Fibroblast of the conjunctiva (primary cell): ENCODE data around the gene MAPK8.

ENCODE experiments used
- DNase-seq: peaks from one replicate; pipeline ENCODE4 v3.0.0-alpha.2; 2010; ENCODE audit warnings: low read depth

MAPK8 gene

DNA sequence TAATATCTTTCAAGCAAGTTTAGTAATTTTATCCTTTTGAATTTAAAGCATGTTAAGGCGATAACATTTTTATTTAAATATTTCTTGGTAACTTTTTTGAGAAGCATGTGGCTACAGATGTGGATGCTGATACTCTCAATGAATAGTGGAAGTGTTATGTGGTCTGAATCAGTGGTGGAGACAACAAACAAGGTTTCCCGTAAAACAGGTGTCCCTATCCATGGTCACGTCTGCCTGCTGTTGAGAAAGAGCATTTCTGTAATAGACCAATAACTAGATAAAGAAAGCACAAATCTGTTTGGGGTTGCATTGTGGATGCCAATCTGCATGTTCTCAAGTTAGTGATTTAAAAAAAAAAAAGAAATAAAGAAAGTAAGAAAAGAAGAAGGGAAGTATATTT is 13.9 kb upstream of the MAPK8 start:
- no peak for DNase-seq

DNA sequence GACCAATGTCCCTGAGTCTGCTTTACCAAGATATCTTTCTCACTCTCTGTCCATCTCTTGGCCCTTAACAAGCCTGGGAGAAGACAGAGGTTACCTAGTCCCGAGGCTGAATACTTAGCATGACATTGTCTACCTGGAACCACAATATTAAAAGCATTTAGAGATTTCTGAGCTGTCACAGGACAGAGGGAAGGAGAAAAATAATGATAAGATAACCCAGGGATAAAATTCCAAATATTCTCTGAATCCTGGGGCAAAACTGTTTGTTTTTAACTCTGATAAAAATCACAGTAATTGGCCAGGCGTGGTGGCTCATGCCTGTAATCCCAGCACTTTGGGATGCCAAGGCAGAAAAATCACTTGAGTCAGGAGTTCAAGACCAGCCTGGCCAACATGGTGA is 12.0 kb upstream of the MAPK8 start:
- no peak for DNase-seq

DNA sequence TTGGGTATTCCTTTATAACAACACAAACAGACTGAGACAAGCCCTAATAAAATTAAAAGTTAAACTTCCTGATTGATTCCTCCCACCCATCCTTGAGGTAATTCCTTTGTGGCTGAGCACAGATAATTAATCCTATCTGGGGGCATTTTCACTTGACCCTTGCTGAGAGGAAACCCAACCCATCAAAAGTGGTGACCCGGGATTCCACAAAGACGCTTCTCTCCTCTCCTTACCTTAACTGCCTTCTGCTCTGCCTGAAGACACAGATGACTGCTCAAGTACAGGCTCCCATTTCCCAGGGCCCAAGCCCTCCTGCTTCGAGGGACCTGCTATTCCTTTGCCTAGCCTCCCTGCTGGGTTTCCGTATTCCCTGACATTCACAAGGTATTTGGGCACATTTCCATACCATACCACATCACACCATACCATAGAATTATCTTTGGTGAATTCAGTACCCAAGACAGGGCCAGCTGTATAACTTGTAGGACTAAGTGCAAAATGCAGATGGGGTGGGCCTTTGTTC is 9.8 kb upstream of the MAPK8 start:
- DNase-seq, result no peak

DNA sequence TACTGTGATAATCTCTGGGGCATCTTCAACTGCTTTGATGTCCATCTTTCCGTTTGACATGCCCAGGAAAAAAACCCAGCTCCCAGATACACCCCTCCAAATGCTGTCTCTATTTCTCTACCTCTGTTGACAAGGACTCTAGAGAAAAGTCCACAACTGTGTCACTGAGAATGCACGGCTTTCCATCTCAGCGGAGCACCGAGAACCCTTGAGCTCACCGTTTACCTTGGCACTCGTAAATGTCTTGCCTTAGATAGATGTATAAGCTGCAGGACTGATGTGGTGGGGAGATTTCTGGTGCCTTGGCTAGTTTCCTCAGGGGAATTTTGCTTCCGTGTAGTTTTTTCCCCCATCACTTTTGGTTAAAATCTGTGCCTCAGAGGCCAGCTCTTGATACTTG is 7.4 kb upstream of the MAPK8 start:
- DNase-seq, result no peak

DNA sequence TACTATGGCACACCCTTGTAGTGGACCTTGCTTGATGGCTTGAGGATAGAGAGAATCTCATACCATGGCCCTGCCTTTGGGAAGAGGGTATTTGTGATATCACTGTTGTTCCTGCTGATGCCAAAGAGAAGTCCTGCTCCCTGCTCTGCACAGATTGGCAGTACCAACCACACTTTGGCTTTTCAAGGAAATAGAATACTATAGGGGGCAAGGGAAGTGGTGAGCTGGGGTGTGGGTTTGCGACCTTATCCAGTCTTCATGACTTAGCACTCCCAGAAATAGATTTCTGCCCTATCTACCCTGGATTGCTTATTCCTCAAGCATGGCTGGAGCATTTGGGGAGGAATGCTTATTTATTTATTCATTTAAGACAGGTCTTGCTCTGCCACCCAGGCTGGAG is 6.8 kb upstream of the MAPK8 start:
- DNase-seq, result no peak

DNA sequence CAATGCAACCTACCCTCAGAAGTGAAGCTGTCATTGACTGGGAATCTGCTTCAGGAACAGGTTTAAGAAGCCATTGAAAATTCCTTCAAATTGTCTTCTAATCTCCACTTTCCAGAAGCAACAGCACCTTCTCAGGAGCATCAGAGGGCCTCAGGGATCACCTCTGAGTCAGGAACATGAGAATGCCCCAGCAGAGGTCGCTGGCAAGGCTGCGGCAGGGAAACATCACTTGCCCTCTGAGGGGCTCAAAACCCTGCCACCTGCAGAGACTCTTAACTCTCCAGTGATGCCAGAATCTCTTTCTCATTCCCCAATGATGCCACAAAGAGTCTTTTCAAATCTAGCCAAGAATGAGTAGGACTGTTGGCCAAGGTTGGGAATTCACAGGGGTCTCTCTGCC is 5.9 kb upstream of the MAPK8 start:
- DNase-seq, result no peak

DNA sequence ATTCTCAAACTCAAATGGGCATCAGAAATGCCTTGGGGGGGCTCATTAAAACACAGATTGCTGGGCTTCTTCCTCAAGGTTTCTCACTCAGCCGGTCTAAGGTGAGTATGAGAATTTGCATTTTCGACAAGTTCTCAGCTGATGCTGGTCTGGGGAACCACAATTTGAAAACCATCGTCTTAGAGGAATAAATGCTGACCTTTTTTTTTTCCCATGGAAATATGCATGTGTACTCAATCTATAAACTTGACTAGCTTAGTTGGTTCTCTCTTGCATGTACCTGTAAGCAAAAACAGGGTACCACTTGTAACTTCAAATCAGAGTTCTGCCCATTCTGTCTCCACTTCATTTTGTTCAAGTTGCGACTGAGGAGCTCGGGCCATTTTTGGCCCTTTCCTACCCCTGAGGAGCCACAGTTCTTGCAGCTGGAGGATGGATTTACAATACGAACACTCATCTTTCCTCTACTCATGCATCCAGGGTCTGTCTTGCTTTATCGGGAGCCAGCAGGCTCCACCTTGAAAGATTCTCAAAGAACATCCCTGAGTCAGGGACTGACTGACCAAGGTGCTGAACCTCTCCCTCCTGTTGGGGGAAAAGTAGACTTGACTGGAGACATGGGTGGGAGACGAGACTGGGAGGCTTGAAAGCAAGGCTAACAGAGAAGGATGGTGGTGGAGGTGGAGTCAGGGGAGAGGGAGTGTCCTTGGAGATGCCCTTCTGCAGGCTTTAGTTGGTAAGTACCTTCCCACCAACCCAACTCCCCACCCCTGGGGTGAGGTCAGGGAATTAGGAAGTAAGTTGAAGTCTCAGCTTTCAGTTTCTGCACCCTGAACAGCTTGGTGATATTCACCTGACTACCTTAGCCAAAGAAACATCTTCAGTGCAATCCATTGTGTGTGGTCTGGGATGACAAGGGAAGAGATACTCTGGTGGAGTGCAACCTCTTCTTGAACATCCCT is 3.7 kb upstream of the MAPK8 start:
- no peak for DNase-seq

DNA sequence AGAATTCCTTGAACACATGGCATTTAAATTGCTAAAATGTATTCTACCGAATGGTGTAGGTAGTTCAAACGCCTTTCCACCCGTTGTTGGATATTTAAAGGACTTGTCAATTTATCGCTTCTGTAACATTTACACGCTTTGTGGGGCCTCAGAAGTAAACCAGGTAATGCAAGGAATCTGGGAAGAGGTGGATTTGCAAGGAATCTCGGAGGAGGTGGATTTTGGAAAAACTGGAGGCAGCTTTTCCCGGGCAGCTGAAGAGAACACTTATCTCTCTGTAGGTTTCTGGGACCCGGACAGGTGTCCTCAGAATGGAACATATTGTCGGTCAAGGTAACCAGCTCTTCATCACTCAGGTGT is 592 bp upstream of the MAPK8 start:
- no peak for DNase-seq

DNA sequence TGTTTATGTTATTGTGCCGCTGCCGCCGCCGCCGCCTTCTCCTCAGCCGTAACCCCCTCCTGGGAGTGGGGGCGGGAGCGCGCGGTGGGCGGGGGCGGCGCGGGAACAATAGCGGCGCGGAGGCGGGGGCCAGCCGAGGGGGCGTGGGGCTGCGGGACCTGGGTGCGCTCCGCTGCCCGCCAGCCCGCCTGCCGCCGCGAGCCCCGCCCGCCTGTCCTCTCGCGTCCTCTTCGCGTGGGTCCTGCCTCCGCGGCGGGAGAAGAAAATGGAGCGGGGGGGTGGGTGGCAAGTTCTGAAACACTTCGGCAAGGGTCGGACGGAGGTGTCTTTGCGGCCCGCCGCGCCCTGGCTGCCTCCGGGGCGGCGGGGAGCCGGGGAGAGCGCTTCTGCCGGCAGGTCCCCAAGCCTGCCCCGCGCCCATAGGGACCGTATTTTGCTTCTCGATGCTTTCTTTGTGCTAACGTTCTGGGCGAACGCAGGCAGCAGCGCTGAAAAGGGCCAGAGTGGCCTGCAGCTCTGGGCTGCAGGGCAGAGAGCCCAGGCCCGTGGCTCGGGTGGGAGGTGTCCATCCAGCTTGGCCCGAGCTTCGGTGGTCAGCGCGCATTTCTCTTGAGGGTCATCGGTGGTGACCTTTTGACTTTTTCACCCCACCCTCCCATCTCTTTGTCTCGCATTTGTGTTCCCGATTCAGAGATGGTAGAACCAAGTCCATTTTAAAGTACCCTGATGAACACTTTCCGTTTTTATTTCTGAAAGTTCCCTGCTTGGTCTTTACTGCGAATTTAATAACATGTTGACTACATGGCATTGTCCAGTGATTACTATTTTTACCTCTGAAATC is 613 bp downstream of the MAPK8 start:
- DNase-seq, result no peak

DNA sequence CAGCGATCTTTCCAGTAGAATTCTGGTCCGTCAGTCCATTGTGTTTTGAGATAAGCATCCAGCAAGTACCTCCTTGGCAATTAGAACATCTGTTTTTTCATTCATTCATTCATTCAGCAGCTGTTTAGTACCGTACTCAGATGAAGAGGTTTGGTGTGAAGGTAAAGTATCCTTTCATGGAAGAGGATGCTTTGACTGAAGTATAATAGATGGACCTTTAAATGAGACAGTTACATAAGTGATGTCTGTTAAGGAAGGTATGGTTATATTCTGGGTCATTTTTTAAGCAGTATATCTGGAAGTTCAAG is 1.2 kb downstream of the MAPK8 start:
- DNase-seq, result no peak

DNA sequence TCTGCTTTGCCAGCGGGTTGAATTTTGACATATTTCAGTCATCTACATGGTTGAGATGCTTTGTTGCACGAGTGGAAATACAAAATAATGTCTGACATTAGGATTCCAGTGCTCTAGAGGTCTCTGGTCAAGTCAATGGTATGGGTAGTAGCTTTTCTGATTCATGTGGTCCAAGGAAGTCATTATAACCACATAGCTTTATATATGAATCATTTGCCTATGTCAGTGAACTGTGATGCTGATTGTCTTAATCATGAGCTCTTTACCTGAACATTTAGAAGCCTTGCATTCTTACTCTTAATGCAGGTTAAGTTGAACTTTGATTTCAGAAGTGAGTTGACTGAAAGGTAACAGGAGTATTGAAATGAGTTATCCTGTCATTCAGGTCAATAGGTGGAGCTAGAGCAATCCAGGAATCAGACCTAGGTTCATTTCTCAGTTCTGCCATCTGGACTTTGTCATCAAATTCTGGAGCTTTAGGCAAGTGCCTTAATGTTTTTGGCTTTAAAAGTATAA is 3.3 kb downstream of the MAPK8 start:
- DNase-seq, result no peak

DNA sequence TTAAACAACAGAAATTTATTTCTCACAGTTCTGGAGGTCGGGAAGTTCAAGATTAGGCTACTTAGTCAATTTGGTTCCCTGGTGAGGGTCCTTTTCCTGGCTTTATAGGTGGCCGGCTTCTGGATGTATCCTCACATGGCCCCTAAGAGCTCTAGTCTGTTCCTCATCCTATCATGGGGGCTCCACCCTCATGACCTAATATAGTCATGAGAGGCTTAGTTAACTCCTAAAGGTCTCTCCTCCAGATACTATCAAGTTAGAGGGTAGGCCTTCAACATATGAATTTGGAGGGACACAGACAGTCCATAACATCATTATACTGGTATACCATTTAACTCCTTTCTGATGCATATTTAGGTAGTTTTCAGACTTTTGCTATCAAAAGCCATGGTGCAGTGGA is 7.6 kb downstream of the MAPK8 start:
- no peak for DNase-seq

DNA sequence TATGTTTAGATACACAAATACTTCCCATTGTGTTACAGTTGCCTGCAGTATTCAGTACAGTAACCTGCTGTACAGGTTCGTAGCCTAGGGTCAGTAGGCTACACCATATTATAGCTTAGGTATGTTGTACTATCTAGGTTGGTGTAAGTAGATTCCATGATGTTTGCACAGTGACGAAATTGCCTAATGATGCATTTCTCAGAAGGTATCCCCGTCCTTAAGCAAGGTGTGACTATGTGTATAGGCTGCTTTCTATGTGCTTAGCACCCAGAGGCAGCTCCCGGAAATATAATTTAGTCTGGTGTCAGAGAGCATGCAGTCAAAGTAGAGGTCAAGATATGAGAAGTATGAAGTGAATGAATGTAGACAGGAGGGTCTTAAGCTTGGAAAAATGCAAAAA is 9.8 kb downstream of the MAPK8 start:
- DNase-seq, result no peak

DNA sequence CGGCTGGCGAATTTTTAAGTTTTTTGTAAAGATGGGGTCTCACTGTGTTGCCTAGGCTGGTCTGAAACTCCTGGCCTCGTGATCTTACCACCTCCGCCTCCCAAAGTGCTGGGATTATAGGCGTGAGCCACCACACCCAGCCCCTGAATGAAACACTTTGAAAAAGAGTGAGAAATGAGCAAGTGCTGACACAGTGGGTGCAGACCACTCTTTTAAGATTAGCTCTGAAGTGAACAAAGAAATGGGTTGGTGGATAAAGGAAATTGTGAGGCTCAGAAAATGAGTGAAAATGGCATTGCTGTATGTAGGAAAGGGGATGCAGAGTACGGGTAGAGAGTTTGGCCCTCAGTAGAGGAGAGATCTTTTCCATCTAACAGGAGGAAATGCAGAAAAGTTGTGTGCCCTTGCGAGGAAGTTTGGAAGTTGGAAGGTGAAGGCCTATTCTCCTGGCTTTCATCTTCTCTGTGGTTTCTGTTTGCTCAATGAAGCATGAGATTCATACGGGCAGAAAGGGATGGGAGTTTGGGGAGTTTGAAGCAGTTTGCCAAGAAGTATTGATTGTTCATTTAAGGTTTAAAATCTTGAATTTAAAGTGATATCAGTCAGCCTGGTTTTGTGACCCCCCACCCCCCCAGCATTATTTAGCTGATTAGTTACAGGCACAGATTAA is 11.0 kb downstream of the MAPK8 start:
- DNase-seq, result no peak

DNA sequence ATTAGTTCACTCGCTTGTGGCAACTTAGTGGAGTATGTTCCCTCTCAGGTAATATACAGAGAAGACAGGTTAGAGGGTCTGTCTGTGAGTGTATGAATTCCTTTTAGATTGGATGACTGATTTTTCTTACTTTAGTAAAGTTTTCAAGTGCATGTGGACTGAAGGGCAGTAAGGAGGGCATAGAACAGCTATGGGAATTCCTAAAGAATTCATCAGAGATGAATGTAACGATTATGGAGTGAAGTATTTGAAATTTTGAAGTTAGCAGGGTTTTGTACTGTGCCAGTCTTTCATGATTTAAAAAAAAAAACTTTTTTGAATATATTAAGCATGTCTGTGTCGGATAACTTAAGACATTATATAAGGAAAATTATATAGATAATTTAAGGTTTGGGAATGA is 15.5 kb downstream of the MAPK8 start:
- DNase-seq, result no peak

DNA sequence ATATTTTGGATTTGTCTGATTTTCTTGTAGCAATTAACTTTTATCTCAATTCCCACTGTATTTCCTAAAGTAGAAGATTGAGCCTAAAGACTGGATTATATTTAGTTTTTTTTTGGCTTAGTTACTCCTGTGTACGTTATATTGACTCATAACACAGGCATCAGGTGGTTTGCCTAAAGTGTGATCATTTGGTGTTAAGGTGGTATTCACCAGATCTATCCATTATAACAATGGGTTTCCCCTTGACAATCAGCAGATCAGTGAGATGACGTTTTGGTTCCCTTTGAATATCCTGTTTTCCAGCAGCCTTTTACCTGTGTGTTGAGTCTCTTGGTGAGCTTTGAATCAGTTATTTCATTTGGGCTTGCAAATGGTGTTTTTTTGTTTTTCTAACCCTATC is 18.1 kb downstream of the MAPK8 start:
- no peak for DNase-seq

DNA sequence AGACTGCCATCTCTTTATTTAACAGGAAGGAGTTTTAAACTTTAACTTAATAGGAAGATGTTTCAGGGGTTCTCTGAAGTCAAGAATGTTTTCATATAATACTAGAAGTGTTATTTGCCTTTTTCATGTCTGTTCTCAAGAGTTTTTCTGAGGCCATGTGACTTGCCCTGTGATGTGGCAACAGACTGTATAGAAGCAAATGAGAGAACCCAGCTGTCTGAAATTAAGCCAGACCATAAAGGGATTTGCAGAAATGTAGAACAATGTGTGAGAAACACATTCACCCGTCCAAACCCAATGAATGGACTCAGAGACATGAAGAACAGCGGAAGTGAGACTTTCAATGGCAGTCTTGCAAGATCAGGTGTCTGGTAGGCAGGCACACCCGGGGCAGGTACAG is 23.8 kb downstream of the MAPK8 start:
- peak; percentile 17 for DNase-seq

DNA sequence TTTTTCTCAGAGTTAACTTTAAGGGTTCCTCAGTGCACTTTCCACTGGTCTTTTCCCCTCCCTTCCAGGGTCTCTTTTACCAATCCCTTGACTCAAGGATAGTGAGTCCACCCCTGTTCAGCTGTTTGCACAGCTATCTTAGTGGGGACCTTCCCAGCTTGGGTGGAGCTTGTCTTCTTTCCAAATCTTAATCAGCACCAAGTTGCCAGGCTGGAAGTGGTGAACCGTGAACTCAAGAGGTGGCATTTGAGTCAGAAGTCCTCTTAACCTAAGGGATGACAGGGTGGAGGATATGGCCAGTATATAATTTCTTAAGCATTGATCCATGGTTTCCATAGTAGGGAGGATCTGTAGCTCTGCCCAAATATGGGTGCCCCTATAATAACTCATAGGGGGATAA is 25.0 kb downstream of the MAPK8 start:
- DNase-seq, result no peak

DNA sequence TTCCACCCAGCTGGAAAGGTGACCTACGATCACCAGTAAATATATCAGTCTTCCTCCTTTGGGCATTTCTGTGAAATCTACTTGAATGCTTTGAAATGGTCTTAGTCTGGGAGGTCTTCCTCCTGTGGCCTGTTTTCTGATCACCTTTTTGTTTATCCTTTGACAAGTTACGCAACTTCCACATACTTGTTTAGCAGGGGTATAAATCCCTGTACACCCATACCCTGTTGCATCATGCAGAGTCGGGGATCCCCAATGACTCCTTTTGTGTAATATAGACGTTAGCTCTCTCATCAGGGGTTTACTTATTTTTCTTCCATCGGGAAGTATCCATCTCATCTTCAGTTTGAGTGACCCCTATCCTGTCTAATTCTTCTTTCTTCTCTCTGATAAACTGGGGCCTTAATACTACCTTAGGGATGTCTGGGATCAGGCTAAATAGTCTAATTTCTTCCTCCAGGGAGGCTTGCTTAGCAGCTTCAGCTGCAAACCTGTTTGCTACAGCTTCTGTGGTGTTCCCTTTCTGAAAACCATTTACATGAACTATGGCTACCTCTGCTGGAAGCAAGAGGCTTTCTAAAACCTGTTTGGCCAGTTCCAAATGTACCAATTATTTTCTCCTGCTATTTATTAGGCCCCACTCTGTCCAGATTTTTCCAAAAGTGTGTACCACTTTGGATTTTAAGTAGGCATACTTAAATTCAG is 25.8 kb downstream of the MAPK8 start:
- DNase-seq, result no peak

DNA sequence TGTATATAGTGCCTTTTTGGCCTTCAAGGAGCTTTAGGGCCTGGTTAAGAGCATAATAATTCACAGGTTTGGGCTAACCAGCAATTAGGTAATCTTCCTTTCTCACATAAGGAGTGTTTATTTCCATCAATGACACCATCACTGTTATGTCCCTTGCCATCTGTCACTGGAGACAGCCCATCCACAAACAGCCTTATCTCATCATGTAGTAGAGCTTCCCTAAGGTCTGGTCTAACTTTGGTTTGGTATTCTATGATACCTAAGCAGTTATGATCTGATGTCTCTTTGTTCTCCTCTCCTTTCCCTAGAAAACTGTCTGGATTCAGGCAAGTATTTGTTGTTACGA is 26.4 kb downstream of the MAPK8 start:
- DNase-seq, result no peak

DNA sequence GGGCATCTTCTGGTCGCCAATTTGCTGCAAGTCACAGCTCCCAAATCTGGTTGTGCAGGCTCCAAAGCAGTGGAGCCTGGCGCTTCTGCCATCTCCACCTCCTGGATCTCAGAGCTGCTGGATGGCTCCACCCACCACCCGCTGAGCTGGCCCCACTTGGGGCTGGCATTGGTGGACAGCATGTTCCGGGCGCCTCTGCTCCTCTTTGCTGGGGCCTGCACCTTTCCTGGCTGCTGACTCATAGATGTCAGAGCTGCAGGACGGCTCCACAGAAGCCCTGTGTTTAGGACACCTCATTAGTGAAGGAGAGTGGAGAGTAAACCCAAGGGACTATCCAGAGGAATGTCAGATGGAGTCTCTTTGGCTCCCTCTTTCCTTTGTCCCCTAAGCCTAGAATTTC is 27.4 kb downstream of the MAPK8 start:
- no peak for DNase-seq

DNA sequence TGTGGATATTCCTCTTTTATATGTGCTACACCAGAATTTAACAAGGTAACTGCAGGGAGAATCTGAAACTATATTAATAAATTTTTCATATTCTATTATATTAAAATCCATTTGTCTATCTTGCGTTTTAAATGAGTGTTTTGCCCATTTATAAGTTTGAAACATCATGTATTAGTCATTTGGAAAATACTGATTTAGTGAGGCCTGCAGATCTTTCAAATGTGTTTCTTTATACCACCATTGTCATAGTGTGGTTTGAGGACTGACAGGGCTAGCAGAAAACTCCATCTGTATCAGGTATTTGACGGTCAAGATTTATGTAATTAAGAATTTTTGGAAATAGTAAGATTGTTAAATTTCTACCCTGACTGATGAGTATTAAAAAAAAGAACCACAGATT is 29.3 kb downstream of the MAPK8 start:
- no peak for DNase-seq
